Keratinocyte (primary cell): ENCODE measurements around the gene CLDN14.

Experiments
- EZH2 ChIP-seq: IDR thresholded peaks from one replicate; pipeline ENCODE4 v1.6.1; 2012; ENCODE audit warnings: inconsistent platforms, mild to moderate bottlenecking, low read length, moderate library complexity
- TF ChIP-seq, protein P1 (sequence below), 3 experiments: IDR thresholded peaks in 1 of 3; conservative IDR thresholded peaks in 1 of 3; optimal IDR thresholded peaks in 1 of 3; 2 replicates in 2 of 3; 3 replicates in 1 of 3; pipeline versions ENCODE3 to v1.5.1; 2011; ENCODE audit warnings: low read length in 3 of 3, mild to moderate bottlenecking in 3 of 3, moderate library complexity in 2 of 3, control low read depth in 1 of 3, inconsistent platforms in 1 of 3; ENCODE audit not compliant: insufficient read depth in 2 of 3; ENCODE audit errors: extremely low read depth in 1 of 3

DNA sequence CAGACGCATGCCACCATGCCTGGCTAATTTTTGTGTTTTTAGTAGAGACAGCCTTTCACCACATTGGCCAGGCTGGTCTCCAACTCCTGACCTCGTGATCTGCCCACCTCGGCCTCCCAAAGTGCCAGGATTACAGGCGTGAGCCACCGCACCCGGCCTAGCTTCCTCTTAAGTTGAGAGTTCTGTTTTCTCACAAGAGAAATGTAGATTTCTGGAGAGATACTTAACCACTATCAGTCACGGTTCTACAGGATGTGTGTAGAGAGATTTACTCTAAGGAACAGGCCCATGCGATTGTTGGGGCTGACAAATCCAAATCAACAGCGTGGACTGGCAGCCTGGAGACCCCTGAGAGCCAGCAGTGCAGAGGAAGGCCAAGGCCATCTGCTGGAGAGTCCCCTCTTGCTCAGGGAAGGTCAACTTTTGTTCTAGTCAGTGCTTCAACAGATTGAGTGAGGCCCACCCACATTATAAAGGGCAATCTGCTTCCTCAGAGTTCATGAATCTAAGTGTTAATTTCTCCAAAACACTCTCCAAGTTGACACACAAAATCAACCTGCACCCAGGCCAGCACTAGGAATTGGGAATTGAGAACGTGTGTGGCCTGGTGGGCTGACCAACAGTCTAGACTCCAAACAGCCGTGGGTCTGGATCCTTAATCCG, 56.0 kb downstream of the CLDN14 start:
- TF ChIP-seq, protein P1, sequence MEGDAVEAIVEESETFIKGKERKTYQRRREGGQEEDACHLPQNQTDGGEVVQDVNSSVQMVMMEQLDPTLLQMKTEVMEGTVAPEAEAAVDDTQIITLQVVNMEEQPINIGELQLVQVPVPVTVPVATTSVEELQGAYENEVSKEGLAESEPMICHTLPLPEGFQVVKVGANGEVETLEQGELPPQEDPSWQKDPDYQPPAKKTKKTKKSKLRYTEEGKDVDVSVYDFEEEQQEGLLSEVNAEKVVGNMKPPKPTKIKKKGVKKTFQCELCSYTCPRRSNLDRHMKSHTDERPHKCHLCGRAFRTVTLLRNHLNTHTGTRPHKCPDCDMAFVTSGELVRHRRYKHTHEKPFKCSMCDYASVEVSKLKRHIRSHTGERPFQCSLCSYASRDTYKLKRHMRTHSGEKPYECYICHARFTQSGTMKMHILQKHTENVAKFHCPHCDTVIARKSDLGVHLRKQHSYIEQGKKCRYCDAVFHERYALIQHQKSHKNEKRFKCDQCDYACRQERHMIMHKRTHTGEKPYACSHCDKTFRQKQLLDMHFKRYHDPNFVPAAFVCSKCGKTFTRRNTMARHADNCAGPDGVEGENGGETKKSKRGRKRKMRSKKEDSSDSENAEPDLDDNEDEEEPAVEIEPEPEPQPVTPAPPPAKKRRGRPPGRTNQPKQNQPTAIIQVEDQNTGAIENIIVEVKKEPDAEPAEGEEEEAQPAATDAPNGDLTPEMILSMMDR (optimal IDR thresholded peaks at IDR 0.05 in 1 of 3, IDR thresholded peaks at IDR 0.05 in 1 of 3, conservative IDR thresholded peaks at IDR 0.05 in 1 of 3; ENCODE audit: extremely low read depth in 1 of 3, insufficient read depth in 2 of 3, low read length in 3 of 3), result no peak
- no peak for TF ChIP-seq EZH2
